Left kidney (tissue), 2 donors: Measurements from ENCODE around the gene TMEM145. TPM values are rescaled to one million over a fixed set of nuclear protein-coding genes. Genes with fewer than 3 reads are reported as not detected.

Source experiments
- DNase-seq: peaks from one replicate; pipeline ENCODE4 v3.0.0-alpha.2; 2013
- polyA plus RNA-seq: library from polyadenylated mRNA; unstranded; fragments of 120-200 nt; gene quantifications from one replicate; pipeline ENCODE4 v1.2.1, GENCODE V29; 2013; ENCODE audit not compliant: insufficient read length

The TMEM145 gene
- polyA plus RNA-seq, 1 donor = 1.3 TPM

- DNase-seq = no peak
Measured at GRCh38 chr19:42288881-42289555, 24.1 kb upstream of the TMEM145 start.

GRCh38 chr19:42289556-42290041 is 23.5 kb upstream of the TMEM145 start:
- no peak for DNase-seq

GRCh38 chr19:42290136-42290522 is 23.0 kb upstream of the TMEM145 start:
- DNase-seq = no peak

- DNase-seq = no peak
Measured at GRCh38 chr19:42290523-42291434, 22.3 kb upstream of the TMEM145 start.

GRCh38 chr19:42291435-42291810 is 21.7 kb upstream of the TMEM145 start:
- DNase-seq = no peak

GRCh38 chr19:42292042-42292960 is 20.8 kb upstream of the TMEM145 start:
- no peak for DNase-seq

GRCh38 chr19:42292963-42293362 is 20.1 kb upstream of the TMEM145 start:
- no peak for DNase-seq

- no peak for DNase-seq
Measured at GRCh38 chr19:42293540-42293939, 19.6 kb upstream of the TMEM145 start.

- no peak for DNase-seq
Measured at GRCh38 chr19:42293948-42294347, 19.2 kb upstream of the TMEM145 start.

GRCh38 chr19:42294471-42295137 is 18.5 kb upstream of the TMEM145 start:
- DNase-seq = no peak

GRCh38 chr19:42295342-42295741 is 17.8 kb upstream of the TMEM145 start:
- DNase-seq = no peak

GRCh38 chr19:42295831-42296525 is 17.1 kb upstream of the TMEM145 start:
- DNase-seq = peak; percentile 74

GRCh38 chr19:42297039-42297438 is 16.1 kb upstream of the TMEM145 start:
- no peak for DNase-seq

GRCh38 chr19:42301646-42302203 is 11.4 kb upstream of the TMEM145 start, which contains the start of gene PRR19:
PRR19 (plus strand) TSS chr19:42302132; CDS start chr19:42309585, 7,453 bp downstream.
- no peak for DNase-seq

GRCh38 chr19:42303101-42303464 is 10.0 kb upstream of the TMEM145 start:
- no peak for DNase-seq

- no peak for DNase-seq
Measured at GRCh38 chr19:42303876-42304275, 9.2 kb upstream of the TMEM145 start.

GRCh38 chr19:42306646-42307045 is 6.5 kb upstream of the TMEM145 start:
- DNase-seq = no peak

- DNase-seq = no peak
Measured at GRCh38 chr19:42309686-42310085, 3.4 kb upstream of the TMEM145 start.

- no peak for DNase-seq
Measured at GRCh38 chr19:42311657-42312056, 1.5 kb upstream of the TMEM145 start.

- no peak for DNase-seq
Measured at GRCh38 chr19:42312370-42312769, 739 bp upstream of the TMEM145 start.
